CD4-positive, alpha-beta T cell treated with Interleukin-2 at 100 ng/mL for 4 hours (primary cell): Measurements from ENCODE around the gene TRAPPC11.

ENCODE experiments used
- DNase-seq: peaks from one replicate; pipeline ENCODE4 v3.0.0-alpha.2; 2020; ENCODE audit warnings: low spot score

Gene TRAPPC11

DNA sequence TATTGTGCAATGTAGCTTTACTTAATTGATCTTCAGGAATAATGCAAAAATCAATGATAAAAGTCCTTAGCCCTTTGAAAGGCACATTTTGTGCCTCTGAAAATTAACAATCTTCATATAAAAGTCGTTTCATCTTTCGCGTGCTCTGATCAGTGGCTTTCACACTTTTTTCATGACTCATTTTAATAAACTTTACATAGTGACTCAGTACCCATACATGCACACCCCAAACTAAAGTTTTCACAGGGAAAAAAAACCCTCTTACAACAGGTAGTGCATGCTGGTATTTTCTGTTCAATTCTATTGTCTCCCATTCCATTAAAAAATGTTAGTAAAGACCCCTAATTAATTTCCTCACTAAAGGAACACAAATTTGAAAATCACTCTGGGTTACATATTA lies 21.6 kb upstream of the TRAPPC11 start:
- DNase-seq = no peak

DNA sequence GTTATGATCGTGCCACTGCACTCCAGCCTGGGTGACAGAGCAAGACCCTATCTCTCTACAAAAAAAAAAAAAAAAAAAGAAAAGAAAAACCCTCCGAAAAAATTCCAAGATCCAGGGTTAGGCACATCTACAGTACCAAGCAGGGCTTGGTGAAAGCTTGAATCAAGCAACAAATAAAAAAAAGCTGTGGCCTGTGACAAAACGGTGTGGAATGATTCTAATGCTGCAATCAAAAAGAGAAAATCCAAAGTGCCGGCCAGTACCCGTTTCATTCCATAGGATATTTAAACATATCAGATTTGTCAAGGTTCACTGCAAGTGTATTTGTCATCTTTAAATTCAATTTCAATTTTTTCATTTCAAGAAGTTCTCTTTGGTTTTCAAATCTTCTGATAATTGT lies 20.7 kb upstream of the TRAPPC11 start:
- DNase-seq = no peak

DNA sequence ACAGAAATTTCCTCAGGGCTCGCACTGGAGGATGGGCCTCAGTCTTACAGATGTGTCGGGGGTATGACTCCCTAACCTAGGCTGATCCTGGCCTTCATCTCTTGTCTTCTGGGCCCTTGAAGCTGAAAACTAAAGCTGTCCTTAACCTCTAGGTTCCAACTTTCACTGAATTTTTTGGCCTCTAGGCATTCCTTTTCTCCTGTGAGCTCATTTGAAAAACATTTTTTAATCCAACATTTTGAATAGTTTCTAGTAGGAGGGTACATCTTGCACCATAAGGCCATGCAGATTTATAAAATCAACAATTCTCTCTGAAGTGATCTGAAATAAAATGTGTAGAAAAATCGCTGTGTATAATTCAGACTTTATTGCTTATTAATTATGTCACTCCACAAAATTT lies 19.8 kb upstream of the TRAPPC11 start:
- no peak for DNase-seq

DNA sequence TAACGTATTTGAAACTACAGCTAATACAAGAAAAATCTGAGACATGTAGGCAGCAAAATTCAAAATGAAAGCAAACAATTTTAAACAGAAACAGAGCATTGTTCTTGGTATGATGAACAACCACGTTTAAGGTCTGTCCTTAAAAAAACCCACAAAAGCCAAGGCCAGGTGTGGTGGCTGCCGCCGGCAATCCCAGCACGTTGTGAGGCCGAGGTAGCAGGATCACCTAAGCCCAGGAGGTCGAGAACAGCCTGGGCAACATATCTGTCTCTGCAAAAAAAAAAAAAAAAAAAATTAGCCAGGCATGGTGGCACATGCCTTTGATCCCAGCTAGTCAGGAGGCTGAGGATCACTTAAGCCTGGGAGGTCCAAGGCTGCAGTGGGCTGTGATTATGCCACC lies 13.8 kb upstream of the TRAPPC11 start:
- DNase-seq = no peak

DNA sequence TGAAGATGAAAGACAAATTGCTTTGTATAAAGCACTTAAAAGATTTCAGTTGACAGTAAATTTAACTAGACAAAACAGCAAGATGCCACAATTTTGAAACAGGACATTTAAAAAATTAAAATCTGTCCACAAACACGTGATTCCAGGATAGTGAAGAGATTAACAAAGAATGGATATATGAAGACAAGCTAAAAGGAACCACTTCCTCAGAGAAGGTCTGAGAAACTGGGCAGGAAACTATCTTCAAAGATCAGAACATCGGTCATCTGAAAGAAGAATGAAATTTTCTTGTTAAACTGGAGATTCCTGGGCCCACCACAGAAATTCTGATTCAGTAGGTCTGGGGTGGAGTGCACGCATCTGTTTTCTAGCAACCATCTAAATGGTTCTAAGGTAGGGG lies 1.5 kb upstream of the TRAPPC11 start:
- DNase-seq = no peak

DNA sequence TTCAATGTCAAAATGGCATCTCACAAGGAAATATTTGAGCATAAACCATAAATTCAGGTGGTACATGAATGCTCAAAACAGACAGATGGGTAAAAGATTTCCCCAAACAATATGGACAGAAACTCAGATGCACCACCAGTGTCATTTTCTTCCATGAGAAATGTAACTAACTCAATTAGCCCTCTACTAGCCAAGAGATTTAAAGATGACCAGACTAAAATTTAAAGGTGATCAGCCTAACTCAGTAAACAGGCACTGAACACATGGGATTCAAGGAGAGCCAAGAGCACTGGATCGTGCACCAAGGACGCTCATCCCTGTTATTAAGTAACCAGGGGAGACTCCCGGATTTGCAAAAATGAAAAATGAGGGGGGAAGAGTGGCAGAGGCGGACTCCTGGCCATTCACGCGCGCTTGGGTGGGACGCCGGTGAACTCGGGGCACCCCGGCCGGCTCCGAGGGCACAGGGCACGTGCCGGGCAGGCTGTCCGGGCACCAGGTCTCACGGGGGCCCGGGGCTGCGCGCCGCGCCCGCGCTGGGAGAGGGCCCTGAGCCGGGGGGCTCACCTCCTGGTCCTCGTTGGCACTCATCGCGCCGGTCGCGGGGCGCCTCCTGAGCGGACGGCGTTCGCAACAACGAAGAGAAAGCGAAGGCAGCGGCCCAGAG lies 598 bp upstream of the TRAPPC11 start:
- DNase-seq = peak; percentile 3

DNA sequence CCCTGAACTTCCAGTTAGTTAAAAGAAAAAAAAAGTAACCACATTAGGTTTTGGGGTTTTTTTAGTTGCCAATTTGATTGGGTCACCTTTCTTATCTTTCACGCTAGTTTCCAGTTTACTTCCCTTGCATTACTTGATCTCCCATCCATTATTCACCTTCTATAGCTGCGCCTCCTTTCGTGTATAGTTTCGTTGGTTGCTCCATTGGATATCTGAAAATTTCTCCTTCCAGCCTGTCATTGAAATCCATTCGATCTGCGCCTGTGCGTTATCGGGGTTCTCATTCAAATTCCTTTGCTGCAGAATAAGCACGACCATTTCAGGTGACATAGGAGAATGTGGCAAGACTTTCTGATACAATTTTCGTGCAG lies 764 bp downstream of the TRAPPC11 start:
- DNase-seq = no peak

DNA sequence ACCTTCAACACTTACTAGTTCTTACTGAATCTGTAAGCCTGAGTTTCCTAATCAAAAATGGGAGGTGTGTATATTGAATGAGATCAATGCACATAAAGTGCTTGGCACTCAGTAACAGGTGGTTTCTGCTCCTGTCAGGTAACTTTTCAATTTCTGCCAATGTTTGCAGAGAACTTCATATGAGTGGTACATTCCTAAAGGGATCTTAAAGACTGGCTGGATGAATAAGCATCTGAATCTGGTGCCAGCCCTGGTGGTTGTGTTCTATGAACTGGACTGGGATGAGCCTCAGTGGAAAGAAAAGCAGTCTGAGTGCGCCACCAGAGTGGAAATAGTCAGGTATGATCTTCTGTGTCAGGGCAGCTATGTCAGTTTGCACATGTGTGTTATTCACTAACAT lies 7.0 kb downstream of the TRAPPC11 start:
- DNase-seq = no peak

DNA sequence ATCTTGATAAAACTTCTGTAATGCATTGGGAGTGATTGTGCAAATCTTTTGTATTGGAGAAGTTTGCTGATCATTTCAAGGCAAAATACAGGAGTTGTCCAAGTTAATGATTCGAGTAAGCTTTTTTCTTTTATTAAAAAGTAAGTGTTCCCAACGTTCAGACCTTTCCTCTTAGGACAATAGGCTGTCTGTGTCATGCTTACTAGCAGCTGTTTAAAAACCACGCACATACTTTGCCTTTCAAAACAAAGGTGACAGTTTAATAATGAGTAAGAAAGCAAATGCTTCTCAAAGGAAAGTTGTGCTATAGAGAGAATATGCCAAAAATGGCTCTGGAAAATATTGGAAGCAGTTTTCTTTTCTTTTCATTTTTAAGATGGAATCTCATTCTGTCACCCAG lies 11.2 kb downstream of the TRAPPC11 start:
- DNase-seq = no peak

DNA sequence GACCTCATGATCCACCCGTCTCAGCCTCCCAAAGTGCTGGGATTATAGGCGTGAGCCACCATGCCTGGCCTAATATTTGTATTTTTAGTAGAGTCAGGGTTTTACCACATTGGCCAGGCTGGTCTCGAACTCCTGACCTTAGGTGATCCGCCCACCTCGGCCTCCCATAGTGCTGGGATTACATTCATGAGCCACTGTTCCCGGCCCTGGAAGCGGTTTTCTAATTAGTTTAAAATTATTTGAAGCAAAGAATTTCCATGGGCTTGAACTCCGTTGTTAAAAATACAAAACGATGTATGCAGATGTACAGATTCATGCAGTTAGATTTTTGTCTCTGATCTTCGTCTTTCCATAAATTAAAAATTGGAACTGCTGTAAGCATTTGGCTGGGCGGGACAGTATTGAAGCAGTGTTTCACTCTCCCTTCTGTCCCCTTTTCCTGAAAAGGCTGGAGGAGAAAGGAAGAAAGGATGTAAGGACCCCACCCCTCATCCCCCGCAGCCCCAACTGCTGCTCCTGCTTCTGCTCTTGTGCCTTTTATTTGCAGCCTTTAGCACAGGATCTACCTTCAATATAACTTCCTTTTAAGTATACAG lies 12.0 kb downstream of the TRAPPC11 start:
- DNase-seq = no peak

DNA sequence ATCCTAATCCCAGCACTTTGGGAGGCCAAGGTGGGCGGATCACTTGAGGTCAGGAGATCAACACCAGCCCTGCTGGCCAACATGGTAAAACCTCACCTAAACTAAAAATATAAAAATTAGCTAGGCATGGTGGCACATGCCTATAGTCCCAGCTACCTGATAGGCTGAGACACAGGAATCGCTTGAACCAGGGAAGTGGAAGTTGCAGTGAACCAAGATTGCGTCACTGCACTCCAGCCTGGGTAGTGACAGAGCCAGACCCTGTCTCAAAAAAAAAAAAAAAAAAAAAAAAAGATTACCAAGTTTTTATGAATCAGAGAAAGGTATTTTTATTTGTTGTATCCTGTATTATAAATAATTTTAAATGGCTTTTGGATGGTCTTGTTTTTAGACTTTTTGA lies 15.1 kb downstream of the TRAPPC11 start:
- DNase-seq = no peak

DNA sequence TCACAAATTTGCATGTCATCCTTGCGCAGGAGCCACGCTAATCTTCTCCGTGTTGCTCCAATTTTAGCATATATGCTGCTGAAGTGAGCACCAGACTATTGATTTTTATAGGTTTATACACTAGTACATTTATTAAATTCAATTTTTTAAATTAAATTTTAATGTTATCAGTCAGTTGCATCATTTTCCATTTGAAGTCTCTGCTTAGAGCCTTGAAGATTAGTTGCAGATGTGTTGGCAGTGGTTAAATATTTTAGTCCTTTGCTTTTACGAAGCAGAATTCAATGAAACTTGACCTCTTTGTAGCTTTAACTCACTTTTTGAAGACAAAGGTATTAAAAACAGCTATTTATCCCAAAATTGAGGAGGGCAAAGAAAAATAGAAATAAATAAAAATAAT lies 16.5 kb downstream of the TRAPPC11 start:
- DNase-seq = no peak

DNA sequence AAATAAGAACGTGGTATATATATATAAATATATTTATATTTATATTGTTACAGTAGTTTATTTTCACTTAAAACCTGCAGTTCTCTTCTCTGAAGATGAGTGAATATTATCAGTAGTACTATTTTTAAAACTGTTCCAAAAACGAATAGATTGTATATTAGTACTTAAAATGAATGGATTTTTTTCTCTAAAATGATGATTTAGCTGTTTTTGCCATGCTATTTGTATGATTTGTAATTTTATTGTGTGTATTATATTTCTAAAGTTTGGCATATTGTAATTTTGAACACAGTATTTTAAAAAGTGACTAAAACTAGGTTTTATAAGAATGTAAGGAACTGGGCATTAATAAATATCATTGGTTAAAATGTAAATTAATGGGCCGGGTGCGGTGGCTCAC lies 22.0 kb downstream of the TRAPPC11 start:
- no peak for DNase-seq

DNA sequence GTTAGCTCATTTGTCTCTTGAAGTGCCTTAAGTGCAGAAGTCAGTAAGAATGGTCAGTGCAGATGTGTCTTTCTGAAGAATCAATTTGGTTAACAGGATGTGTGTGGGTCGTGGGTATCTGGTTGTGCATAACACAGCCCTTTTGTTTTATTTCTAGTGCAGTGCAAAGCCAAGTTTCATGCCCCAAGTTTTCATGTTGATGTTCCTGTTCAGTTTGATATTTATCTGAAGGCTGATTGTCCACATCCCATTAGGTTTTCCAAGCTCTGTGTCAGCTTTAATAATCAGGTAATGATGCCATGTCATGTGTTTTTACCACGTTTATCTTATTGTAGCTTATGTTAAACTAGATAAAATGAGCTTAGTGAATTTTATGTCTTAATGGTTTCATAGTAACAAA lies 27.4 kb downstream of the TRAPPC11 start:
- DNase-seq = no peak

DNA sequence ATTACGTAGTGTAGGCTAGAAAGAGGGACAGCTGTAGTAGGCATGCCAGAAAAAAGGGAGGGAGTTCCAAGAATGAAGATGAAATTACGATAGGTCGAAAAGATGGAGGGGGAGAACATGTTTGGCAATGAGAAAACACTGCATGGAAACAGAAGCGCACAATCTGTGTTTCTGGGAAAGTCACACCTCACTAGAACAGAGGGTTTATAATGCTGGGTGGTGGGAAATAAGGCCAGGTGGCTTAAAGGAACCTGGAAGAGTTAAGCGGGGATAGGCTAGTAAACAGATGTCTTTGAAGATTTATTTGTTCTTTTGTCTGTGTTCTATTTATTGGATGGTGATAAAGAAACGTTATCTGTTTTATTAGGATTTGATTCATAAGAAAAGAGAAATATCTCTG lies 29.1 kb downstream of the TRAPPC11 start:
- DNase-seq = no peak

DNA sequence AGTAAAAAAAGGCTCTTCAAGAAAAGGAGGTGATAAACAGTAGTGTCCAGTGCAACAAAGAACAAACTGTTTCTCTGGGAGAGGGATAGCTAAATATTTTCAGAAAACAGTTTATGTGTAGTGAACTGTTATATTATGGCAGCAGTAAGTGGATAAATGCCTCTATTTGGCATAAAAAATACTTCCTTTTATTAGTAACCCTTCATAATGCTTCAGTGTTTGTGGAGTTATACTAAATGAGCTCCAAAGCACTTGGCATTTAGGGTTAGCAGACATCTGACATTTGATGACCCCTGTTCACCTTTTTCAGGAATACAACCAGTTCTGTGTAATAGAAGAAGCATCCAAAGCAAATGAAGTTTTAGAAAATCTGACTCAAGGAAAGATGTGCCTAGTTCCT lies 31.9 kb downstream of the TRAPPC11 start:
- DNase-seq = no peak

DNA sequence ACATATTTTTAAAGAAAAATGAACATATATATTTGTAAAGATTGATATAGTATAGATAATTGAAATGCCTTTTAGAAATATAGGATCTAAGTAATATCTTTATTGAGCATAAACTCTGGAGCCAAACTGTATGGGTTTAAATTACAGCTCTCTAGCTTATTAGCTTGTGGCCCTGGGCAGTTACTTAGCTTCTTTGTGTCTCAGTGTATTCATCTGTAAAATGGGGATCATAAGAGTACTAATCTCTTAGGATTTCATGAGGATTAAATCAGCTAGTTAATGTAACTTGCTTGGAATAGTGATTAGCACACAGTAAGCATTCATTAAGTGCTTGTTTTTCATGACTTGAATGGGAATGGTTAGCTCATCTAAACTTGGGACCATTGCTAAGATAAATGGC lies 32.8 kb downstream of the TRAPPC11 start:
- DNase-seq = no peak

DNA sequence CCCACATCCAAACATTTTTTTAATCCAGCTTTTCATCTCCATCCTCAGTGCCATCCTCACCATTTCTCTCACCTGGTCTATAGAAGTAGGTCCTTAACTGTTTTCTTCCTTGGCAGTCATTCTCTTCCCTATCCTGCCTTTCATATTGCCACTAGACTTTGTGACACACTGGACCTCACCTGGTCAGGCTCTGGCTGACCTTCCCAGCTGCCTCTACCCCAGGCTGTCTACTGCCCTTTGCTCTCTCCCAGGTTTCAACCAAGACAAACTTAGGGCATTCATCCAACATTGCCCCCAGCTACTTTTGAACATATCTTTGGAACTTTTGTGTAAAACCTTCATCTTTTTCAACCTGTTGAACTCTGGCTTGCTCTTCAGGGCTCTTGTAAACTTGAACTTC lies 39.8 kb downstream of the TRAPPC11 start:
- DNase-seq = no peak

DNA sequence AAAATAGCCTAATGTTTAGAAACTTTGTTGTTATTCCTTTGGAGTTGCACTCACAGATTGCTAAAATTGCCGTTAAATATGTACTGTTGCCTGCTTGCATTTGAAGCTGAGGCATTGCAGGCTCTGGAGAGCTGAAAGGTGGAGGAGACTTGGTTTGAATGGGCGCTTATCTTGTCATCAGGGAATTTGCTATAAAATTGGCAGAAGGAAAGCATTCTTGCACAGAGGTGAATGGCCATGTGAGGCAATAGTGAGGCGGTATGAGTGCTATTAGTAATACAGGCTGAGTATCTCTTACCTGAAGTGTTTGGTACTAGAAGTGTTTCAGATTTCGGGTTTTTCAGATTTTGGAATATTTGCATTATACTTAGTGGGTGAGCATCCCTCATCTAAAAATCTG lies 41.3 kb downstream of the TRAPPC11 start:
- DNase-seq = no peak

DNA sequence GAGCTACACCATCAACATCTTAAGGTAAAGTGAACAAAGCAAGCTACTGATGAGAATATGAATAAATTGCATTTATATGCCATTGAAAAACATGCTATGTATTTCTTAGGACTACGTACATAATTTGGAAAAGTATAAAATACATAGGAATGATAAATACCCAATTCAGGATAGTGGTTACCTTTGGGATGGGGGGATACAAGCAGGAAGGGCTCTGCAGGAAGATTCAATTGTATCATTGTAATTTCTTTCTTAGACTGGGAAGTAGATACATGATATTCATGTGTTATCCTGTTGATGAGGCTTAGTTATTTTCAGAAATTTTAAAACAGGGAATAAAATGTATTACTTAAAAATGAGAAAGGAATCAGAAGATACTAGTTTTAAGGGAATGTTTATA lies 43.4 kb downstream of the TRAPPC11 start:
- DNase-seq = no peak

DNA sequence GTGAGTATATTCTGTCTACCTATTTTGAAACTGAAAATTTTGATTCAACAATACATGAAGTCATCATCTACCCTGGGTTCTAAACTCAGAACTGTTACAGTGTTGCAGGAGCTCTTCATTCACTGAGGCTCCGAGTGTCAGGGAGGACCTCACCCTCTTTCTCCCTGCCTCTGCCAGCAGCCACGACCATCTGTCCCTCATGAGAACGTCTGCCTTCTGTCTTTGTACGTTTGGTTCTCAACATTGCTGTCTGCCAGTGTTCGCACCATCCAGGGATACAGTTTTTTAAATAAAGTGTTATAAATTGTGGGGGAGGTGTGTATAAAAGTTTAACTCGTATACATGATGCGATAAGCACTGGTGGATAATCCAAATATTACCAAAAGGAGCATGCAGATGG lies 55.5 kb downstream of the TRAPPC11 start:
- no peak for DNase-seq

DNA sequence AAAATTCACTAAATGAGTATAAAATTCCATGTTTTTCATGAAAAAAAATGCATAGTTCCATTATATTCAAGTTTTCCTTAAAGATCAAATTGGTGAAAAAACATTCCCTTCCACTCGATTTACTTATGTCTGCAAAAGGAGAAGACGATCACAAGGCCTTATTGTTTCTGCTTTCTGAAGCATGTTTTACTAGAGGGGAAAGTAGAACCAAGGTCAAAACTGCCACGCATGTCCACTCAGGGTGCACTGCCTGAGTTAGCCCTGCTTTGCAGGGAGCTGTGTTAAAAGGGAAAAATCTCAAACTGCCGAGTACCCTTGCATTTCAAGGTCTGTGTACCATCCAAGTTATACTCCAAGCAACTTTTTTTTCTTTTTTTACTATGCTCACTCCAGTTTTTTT lies 57.2 kb downstream of the TRAPPC11 start:
- no peak for DNase-seq

DNA sequence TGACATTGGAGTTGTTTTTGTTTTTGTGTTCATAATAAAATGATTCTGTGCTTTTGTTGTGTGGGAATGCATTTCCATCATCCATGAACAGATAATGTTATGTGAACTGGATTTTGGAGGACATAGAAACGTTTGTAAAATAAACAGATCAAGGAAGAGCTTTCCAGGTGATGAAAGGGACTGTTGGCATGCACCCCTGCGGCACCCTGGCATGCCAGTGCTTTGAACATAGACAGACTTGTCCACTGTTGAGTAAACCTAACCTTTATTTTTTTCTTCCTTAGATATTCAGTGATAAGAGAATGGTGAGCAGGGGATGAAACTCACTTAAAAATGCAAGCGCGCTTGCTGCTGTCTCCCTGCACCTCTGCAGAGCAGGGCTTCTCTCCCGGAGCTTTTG lies 59.8 kb downstream of the TRAPPC11 start:
- no peak for DNase-seq
